Body of pancreas (tissue), 4 donors: ENCODE measurements around the gene U2AF1.
"Not testable (repeated sequence)": the region's sequence is repeated elsewhere in the genome, so short reads cannot be mapped to it uniquely, and the experiment has no call there.

ENCODE experiments used
- POLR2A ChIP-seq, 3 donors: fragments of 450-650 bp; IDR thresholded peaks; one replicate each; pipeline ENCODE4 v1.6.1; 2016; ENCODE audit warnings: antibody characterized with exemption in 3 of 3, mild to moderate bottlenecking in 2 of 3
- TF ChIP-seq, protein P1 (sequence below), 7 experiments: fragments of 450-650 bp in 4 of 7; fragments of 200-600 bp in 3 of 7; sonication (generic) in 3 of 7; IDR thresholded peaks; one replicate each; pipeline ENCODE4 v1.5.1; 2016 to 2019; ENCODE audit warnings: antibody characterized with exemption in 7 of 7

DNA sequence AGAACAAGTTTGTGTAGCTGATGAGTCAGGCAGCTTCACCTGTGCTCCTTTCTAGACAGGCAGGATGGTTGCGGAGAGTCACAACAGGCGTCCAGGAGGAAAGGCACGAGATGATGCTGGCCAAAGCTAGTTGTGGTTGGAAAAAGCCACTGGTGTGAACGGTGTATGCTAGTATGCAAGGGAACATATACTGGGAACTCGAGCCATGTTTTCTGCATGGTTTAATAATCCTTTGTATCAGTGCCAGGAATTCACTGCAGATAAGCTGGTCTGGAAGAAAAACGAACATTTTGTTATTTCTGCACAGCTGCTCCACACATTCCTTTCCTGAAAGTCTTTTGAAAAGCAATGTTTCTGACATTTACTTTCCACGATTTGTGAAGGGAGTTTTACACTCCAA, 22.7 kb upstream of the U2AF1 start:
- TF ChIP-seq, protein P1, sequence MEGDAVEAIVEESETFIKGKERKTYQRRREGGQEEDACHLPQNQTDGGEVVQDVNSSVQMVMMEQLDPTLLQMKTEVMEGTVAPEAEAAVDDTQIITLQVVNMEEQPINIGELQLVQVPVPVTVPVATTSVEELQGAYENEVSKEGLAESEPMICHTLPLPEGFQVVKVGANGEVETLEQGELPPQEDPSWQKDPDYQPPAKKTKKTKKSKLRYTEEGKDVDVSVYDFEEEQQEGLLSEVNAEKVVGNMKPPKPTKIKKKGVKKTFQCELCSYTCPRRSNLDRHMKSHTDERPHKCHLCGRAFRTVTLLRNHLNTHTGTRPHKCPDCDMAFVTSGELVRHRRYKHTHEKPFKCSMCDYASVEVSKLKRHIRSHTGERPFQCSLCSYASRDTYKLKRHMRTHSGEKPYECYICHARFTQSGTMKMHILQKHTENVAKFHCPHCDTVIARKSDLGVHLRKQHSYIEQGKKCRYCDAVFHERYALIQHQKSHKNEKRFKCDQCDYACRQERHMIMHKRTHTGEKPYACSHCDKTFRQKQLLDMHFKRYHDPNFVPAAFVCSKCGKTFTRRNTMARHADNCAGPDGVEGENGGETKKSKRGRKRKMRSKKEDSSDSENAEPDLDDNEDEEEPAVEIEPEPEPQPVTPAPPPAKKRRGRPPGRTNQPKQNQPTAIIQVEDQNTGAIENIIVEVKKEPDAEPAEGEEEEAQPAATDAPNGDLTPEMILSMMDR (IDR thresholded peaks at IDR 0.05), result not testable (repeated sequence)
- not testable (repeated sequence) for TF ChIP-seq POLR2A (IDR thresholded peaks at IDR 0.05)
